ENCODE data around the gene FGF18. TPM values are rescaled to one million over a fixed set of nuclear protein-coding genes. Genes with fewer than 3 reads are reported as not detected.

FGF18 gene
- total and polyA plus RNA-seq, 4 experiments from 2014 or later, result 0.09 to 0.32 (median 0.17) TPM; not detected in 1

GRCh38 chr5:171386006-171386671 lies 33.3 kb upstream of the FGF18 start:
- DNase-seq, result no peak
- Histone ChIP-seq H3K4me1 (ENCODE audit: insufficient read depth, low read length) (peaks cover 32% of the 10 kb centered on the region), H3K27me3 (ENCODE audit: insufficient read depth, low read length) (no peaks in the 10 kb centered on the region), H3K9me3 (ENCODE audit: control insufficient read depth in 1 of 2, low read length in 2 of 2) (no peaks in the 10 kb centered on the region), H3K27ac (ENCODE audit: low read depth, low read length) (no peak overlapping the region), H3K36me3 (ENCODE audit: insufficient read depth, low read length) (no peaks in the 10 kb centered on the region), H3K4me3 (ENCODE audit: low read length in 2 of 2) (no peak overlapping the region)
- H3K4me1 Mint-ChIP-seq, result peaks cover 25 to 45% (median 33%) of the 10 kb centered on the region in 4 donors
- ChIA-PET POLR2A (ENCODE audit: partially characterized antibody) (interaction anchor here (1.1 to 2.1 kb wide), 4 partner anchors 9 to 1388 kb away, joined by 3 to 9 read pairs (median 5); no protein-coding TSS in a partner anchor), CTCF (ENCODE audit: partially characterized antibody) (interaction anchor here (0.6 to 0.7 kb wide), 2 partner anchors 52 to 399 kb away, joined by 3 read pairs; no protein-coding TSS in a partner anchor)
- H3K27me3 Mint-ChIP-seq, result peaks cover 1 to 3% of the 10 kb centered on the region in 2 donors
- H3K9me3 Mint-ChIP-seq, result peaks cover 0 to 10% (median 0%) of the 10 kb centered on the region in 8 donors
- intact Hi-C loops (cut with micrococcal nuclease), result loop anchor here (5.0 to 10.0 kb wide), 5 partner anchors 801 to 1804 kb away; partner anchors contain the start of genes CREBRF, DUSP1, SPDL1 and STK10
- peaks cover 9 to 35% of the 10 kb centered on the region in 2 donors for H3K36me3 Mint-ChIP-seq
- H3K4me3 Mint-ChIP-seq, result peak overlapping the region in 7 of 8 donors; percentile 31 to 99 (median 46)
- H3K27ac Mint-ChIP-seq, result peak overlapping the region in 4 of 7 donors; percentile 48 to 95 (median 69)

- Histone ChIP-seq H3K4me1 (ENCODE audit: insufficient read depth, low read length) (peaks cover 39% of the 10 kb centered on the region), H3K36me3 (ENCODE audit: insufficient read depth, low read length) (peaks cover under 1% of the 10 kb centered on the region), H3K4me3 (ENCODE audit: low read length in 2 of 2) (peak overlapping the region; percentile 74 to 94), H3K9me3 (ENCODE audit: control insufficient read depth in 1 of 2, low read length in 2 of 2) (no peaks in the 10 kb centered on the region), H3K27ac (ENCODE audit: low read depth, low read length) (peak overlapping the region; percentile 79), H3K27me3 (ENCODE audit: insufficient read depth, low read length) (no peaks in the 10 kb centered on the region)
- ChIA-PET CTCF (ENCODE audit: partially characterized antibody) (no interaction called here), POLR2A (ENCODE audit: partially characterized antibody) (interaction anchor here (0.7 to 3.0 kb wide), 10 partner anchors 8 to 1387 kb away, joined by 3 to 27 read pairs (median 4); partner anchors contain the start of gene FBXW11)
- intact Hi-C loops (cut with micrococcal nuclease), result loop anchor here (1.0 to 10.0 kb wide), 6 partner anchors 619 to 1805 kb away; partner anchors contain the start of genes CREBRF, DUSP1, FBXW11 and SPDL1
- H3K9me3 Mint-ChIP-seq, result peaks cover 0 to 10% (median 0%) of the 10 kb centered on the region in 8 donors
- no peak for DNase-seq
- peaks cover 13 to 41% of the 10 kb centered on the region in 2 donors for H3K36me3 Mint-ChIP-seq
- peak overlapping the region; percentile 97 to 99 (median 98) for H3K4me3 Mint-ChIP-seq
- H3K4me1 Mint-ChIP-seq, result peaks cover 29 to 52% (median 40%) of the 10 kb centered on the region in 4 donors
- H3K27me3 Mint-ChIP-seq, result peaks cover 1 to 3% of the 10 kb centered on the region in 2 donors
- H3K27ac Mint-ChIP-seq, result peak overlapping the region; percentile 95 to 100 (median 99)
These were observed 32.5 kb upstream of the FGF18 start for GRCh38 chr5:171386861-171387344.

- Mint-ChIP-seq H3K27ac (peak within 1 kb of the TSS; percentile 95 to 100 (median 99)), H3K36me3 (peaks cover 17 to 47% of the 10 kb centered on the region in 2 donors), H3K4me3 (peak within 1 kb of the TSS; percentile 97 to 99 (median 98)), H3K27me3 (peaks cover 0 to 3% of the 10 kb centered on the region in 2 donors), H3K4me1 (peaks cover 29 to 58% (median 43%) of the 10 kb centered on the region in 4 donors), H3K9me3 (peaks cover 0 to 10% (median 0%) of the 10 kb centered on the region in 8 donors)
- H3K36me3 ChIP-seq (ENCODE audit: insufficient read depth, low read length), result peaks cover 6% of the 10 kb centered on the region
- H3K27me3 ChIP-seq (ENCODE audit: insufficient read depth, low read length), result no peaks in the 10 kb centered on the region
- CTCF ChIA-PET (ENCODE audit: partially characterized antibody), result no interaction called here
- H3K9me3 ChIP-seq (ENCODE audit: control insufficient read depth in 1 of 2, low read length in 2 of 2), result no peaks in the 10 kb centered on the region
- H3K4me1 ChIP-seq (ENCODE audit: insufficient read depth, low read length), result peaks cover 45% of the 10 kb centered on the region
- DNase-seq, result peak; percentile 97 to 99 (median 99)
- intact Hi-C loops (cut with micrococcal nuclease), result loop anchor here (1.0 to 10.0 kb wide), 6 partner anchors 619 to 1805 kb away; partner anchors contain the start of genes CREBRF, DUSP1, FBXW11 and SPDL1
- H3K4me3 ChIP-seq (ENCODE audit: low read length in 2 of 2), result peak within 1 kb of the TSS; percentile 74 to 94
- H3K27ac ChIP-seq (ENCODE audit: low read depth, low read length), result peak within 1 kb of the TSS; percentile 79
- POLR2A ChIA-PET (ENCODE audit: partially characterized antibody), result interaction anchor here (0.7 to 3.0 kb wide), 16 partner anchors 9 to 1387 kb away, joined by 3 to 27 read pairs (median 4); partner anchors contain the start of genes FBXW11 and FGF18
These were observed 32.0 kb upstream of the FGF18 start, which contains the start of gene NPM1 for GRCh38 chr5:171387345-171387969. NPM1 (plus strand) TSS chr5:171387849; CDS start chr5:171387949, 100 bp downstream.

GRCh38 chr5:171387970-171388815 lies 31.3 kb upstream of the FGF18 start:
- Mint-ChIP-seq H3K4me1 (peaks cover 33 to 65% (median 50%) of the 10 kb centered on the region in 4 donors), H3K27me3 (peaks cover 0 to 3% of the 10 kb centered on the region in 2 donors), H3K4me3 (peak overlapping the region; percentile 97 to 99 (median 98)), H3K27ac (peak overlapping the region; percentile 95 to 100 (median 99)), H3K36me3 (peaks cover 24 to 54% of the 10 kb centered on the region in 2 donors), H3K9me3 (peaks cover 0 to 10% (median 0%) of the 10 kb centered on the region in 8 donors)
- Histone ChIP-seq H3K4me1 (ENCODE audit: insufficient read depth, low read length) (peaks cover 52% of the 10 kb centered on the region), H3K9me3 (ENCODE audit: control insufficient read depth in 1 of 2, low read length in 2 of 2) (no peaks in the 10 kb centered on the region), H3K27me3 (ENCODE audit: insufficient read depth, low read length) (no peaks in the 10 kb centered on the region), H3K27ac (ENCODE audit: low read depth, low read length) (peak overlapping the region; percentile 79), H3K4me3 (ENCODE audit: low read length in 2 of 2) (peak overlapping the region; percentile 50 to 80), H3K36me3 (ENCODE audit: insufficient read depth, low read length) (peaks cover 13% of the 10 kb centered on the region)
- intact Hi-C loops (cut with micrococcal nuclease), result loop anchor here (1.0 to 10.0 kb wide), 6 partner anchors 618 to 1806 kb away; partner anchors contain the start of genes CREBRF, DUSP1, FBXW11 and SPDL1
- ChIA-PET CTCF (ENCODE audit: partially characterized antibody) (interaction anchor here (0.6 to 1.4 kb wide), 2 partner anchors 30 to 1805 kb away, joined by 4 read pairs; partner anchors contain the start of genes FGF18 and SPDL1), POLR2A (ENCODE audit: partially characterized antibody) (interaction anchor here (0.6 to 3.0 kb wide), 17 partner anchors 9 to 1756 kb away, joined by 3 to 27 read pairs (median 4); partner anchors contain the start of genes BNIP1, FBXW11 and FGF18)
- DNase-seq, result peak; percentile 74 to 87 (median 79)

GRCh38 chr5:171388816-171389168 lies 30.7 kb upstream of the FGF18 start:
- peak overlapping the region; percentile 97 to 99 (median 98) for H3K4me3 Mint-ChIP-seq
- peaks cover 35 to 70% (median 54%) of the 10 kb centered on the region in 4 donors for H3K4me1 Mint-ChIP-seq
- Histone ChIP-seq H3K4me1 (ENCODE audit: insufficient read depth, low read length) (peaks cover 57% of the 10 kb centered on the region), H3K27me3 (ENCODE audit: insufficient read depth, low read length) (no peaks in the 10 kb centered on the region), H3K4me3 (ENCODE audit: low read length in 2 of 2) (peak overlapping the region; percentile 50 to 80), H3K27ac (ENCODE audit: low read depth, low read length) (peak overlapping the region; percentile 79), H3K36me3 (ENCODE audit: insufficient read depth, low read length) (peaks cover 18% of the 10 kb centered on the region), H3K9me3 (ENCODE audit: control insufficient read depth in 1 of 2, low read length in 2 of 2) (no peaks in the 10 kb centered on the region)
- POLR2A ChIA-PET (ENCODE audit: partially characterized antibody), result interaction anchor here (0.7 to 3.0 kb wide), 9 partner anchors 12 to 1756 kb away, joined by 3 to 27 read pairs (median 4); partner anchors contain the start of genes BNIP1, FBXW11 and FGF18
- DNase-seq, result peak in 1 of 5 donors; percentile 44
- peaks cover 0 to 10% (median 0%) of the 10 kb centered on the region in 8 donors for H3K9me3 Mint-ChIP-seq
- H3K27ac Mint-ChIP-seq, result peak overlapping the region; percentile 95 to 100 (median 99)
- CTCF ChIA-PET (ENCODE audit: partially characterized antibody), result interaction anchor here (0.6 to 1.4 kb wide), 2 partner anchors 30 to 1805 kb away, joined by 4 read pairs; partner anchors contain the start of genes FGF18 and SPDL1
- peaks cover 28 to 60% of the 10 kb centered on the region in 2 donors for H3K36me3 Mint-ChIP-seq
- intact Hi-C loops (cut with micrococcal nuclease), result loop anchor here (5.0 to 10.0 kb wide), 5 partner anchors 799 to 1806 kb away; partner anchors contain the start of genes CREBRF, DUSP1, SPDL1 and STK10
- H3K27me3 Mint-ChIP-seq, result peaks cover 0 to 3% of the 10 kb centered on the region in 2 donors

Data from CD4-positive, alpha-beta memory T cell (primary cell).